Osteocyte (in vitro differentiated cells): ENCODE data around the gene POU2AF2. TPM values are rescaled to one million over a fixed set of nuclear protein-coding genes. Genes with fewer than 3 reads are reported as not detected.
"Not testable (repeated sequence)": the region's sequence is repeated elsewhere in the genome, so short reads cannot be mapped to it uniquely, and the experiment has no call there.

Experiments used
- DNase-seq: peaks from one replicate; pipeline ENCODE4 v3.0.0; 2021; ENCODE audit warnings: mixed read lengths; ENCODE audit not compliant: unreplicated experiment; ENCODE audit errors: extremely low spot score
- H3K27ac Mint-ChIP-seq: one replicate; pipeline ENCODE4 v1.8.0; 2021; ENCODE audit warnings: mild to moderate bottlenecking, mixed read lengths; ENCODE audit not compliant: unreplicated experiment
- H3K27me3 Mint-ChIP-seq: one replicate; pipeline ENCODE4 v1.8.0; 2021; ENCODE audit warnings: mixed read lengths; ENCODE audit not compliant: unreplicated experiment
- H3K36me3 Mint-ChIP-seq: one replicate; pipeline ENCODE4 v1.8.0; 2021; ENCODE audit warnings: mixed read lengths; ENCODE audit not compliant: unreplicated experiment
- H3K4me1 Mint-ChIP-seq: one replicate; pipeline ENCODE4 v1.8.0; 2021; ENCODE audit warnings: mixed read lengths; ENCODE audit not compliant: unreplicated experiment
- H3K4me3 Mint-ChIP-seq: one replicate; pipeline ENCODE4 v1.8.0; 2021; ENCODE audit warnings: mild to moderate bottlenecking, moderate library complexity, mixed read lengths; ENCODE audit not compliant: unreplicated experiment
- H3K9me3 Mint-ChIP-seq: one replicate; pipeline ENCODE4 v1.8.0; 2021; ENCODE audit warnings: mixed read lengths; ENCODE audit not compliant: unreplicated experiment
- total RNA-seq: library from RNA; stranded (reverse); gene quantifications from 2 replicates; pipeline ENCODE4 v1.2.1, GENCODE V29; 2021
- TF ChIP-seq, protein P1 (sequence below): fragments of 200-600 bp; sonication (generic); IDR thresholded peaks from 2 replicates; pipeline ENCODE4 v1.5.0; 2021; ENCODE audit warnings: antibody characterized with exemption, mild to moderate bottlenecking, moderate library complexity

The POU2AF2 gene
- total RNA-seq, 1 donor from 2014 or later: not detected

DNA sequence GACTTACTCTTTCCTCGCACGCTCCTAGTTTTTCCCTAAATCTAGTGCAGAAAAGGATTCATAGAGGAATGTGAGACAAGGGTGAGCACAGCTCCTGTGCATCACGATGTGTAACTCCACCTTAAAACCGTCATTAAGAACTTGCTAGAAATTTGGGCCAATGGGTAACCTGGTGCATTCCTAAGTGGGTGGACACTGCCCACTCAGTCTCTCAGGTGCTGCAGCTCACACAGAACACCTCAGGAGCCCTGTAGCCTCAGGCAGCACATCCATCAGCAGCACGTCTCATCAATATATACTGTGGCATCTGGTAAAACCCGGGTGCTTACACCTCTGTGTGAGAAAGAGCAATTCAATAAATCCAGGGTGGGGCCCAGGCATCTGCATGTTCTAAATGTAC lies 65.2 kb downstream of the POU2AF2 start:
- Mint-ChIP-seq H3K4me1 (no peaks in the 10 kb centered on the region), H3K27ac (no peak overlapping the region), H3K4me3 (no peak overlapping the region), H3K36me3 (no peaks in the 10 kb centered on the region), H3K9me3 (peaks cover 3% of the 10 kb centered on the region), H3K27me3 (peaks cover 58% of the 10 kb centered on the region)
- TF ChIP-seq, protein P1, sequence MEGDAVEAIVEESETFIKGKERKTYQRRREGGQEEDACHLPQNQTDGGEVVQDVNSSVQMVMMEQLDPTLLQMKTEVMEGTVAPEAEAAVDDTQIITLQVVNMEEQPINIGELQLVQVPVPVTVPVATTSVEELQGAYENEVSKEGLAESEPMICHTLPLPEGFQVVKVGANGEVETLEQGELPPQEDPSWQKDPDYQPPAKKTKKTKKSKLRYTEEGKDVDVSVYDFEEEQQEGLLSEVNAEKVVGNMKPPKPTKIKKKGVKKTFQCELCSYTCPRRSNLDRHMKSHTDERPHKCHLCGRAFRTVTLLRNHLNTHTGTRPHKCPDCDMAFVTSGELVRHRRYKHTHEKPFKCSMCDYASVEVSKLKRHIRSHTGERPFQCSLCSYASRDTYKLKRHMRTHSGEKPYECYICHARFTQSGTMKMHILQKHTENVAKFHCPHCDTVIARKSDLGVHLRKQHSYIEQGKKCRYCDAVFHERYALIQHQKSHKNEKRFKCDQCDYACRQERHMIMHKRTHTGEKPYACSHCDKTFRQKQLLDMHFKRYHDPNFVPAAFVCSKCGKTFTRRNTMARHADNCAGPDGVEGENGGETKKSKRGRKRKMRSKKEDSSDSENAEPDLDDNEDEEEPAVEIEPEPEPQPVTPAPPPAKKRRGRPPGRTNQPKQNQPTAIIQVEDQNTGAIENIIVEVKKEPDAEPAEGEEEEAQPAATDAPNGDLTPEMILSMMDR: no peak
- no peak for DNase-seq

DNA sequence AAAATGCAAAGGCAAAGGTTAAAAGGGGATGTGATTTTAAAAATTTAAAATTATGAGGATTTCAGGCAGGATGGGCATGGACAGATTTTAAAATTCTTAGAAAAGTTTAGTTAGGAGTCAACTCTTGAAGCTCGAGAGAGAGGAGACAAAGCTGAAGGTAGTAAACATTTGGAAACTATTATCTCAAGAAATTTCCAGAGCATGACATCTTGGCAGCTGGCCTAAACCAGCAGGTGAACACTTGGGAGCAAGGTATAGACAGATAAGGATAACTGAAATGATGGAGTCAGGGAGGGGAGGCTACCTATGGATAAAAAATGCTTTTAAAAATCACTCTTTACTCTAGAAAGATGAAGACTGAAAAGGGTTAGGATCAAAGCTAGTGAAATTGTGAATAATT lies 66.6 kb downstream of the POU2AF2 start:
- no peak for DNase-seq
- Mint-ChIP-seq H3K27ac (no peak overlapping the region), H3K36me3 (no peaks in the 10 kb centered on the region), H3K27me3 (peaks cover 54% of the 10 kb centered on the region), H3K4me3 (no peak overlapping the region), H3K9me3 (peaks cover 3% of the 10 kb centered on the region), H3K4me1 (no peaks in the 10 kb centered on the region)
- TF ChIP-seq, protein P1: no peak

DNA sequence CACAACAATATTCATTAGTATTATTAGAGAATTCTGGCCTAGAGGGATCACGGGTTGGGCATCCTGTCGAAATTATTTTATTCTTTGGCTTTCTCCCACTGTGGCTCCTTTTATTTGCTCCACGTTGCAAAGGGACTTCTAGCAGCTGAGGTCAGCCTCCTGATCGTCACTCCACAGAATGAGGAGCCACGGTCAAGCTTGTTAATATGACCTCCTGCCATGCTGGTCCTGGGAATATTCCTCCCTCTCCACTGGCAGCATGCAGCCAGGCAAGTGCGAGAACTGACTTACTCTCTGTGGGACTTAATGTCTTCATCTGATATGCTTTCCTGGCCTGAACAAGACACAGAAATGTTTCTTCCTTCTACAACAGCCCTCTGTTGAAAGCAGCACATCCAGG lies 73.8 kb downstream of the POU2AF2 start:
- H3K27ac Mint-ChIP-seq: no peak overlapping the region
- DNase-seq: no peak
- H3K9me3 Mint-ChIP-seq: peaks cover 2% of the 10 kb centered on the region
- peaks cover 2% of the 10 kb centered on the region for H3K4me1 Mint-ChIP-seq
- H3K4me3 Mint-ChIP-seq: no peak overlapping the region
- H3K27me3 Mint-ChIP-seq: peaks cover 56% of the 10 kb centered on the region
- no peaks in the 10 kb centered on the region for H3K36me3 Mint-ChIP-seq
- TF ChIP-seq, protein P1: no peak

DNA sequence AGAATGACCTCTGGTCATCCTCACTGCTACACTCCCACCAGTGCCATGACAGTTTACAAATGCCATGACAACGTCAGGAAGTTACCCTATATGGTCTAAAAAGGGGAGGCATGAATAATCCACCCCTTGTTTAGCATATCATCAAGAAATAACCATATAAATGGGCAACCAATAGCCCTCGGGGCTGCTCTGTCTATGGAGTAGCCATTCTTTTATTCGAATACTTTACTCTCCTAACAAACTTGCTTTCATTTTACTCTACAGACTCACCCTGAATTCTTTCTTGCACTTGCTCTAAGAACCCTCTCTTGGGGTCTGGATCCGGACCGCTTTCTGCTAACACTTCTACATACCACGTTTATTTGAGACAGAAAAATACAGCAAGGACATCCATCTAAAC lies 74.7 kb downstream of the POU2AF2 start:
- not testable (repeated sequence) for H3K36me3 Mint-ChIP-seq, H3K4me3 Mint-ChIP-seq, DNase-seq, H3K9me3 Mint-ChIP-seq, H3K4me1 Mint-ChIP-seq, H3K27ac Mint-ChIP-seq
- H3K27me3 Mint-ChIP-seq: peaks cover 51% of the 10 kb centered on the region

DNA sequence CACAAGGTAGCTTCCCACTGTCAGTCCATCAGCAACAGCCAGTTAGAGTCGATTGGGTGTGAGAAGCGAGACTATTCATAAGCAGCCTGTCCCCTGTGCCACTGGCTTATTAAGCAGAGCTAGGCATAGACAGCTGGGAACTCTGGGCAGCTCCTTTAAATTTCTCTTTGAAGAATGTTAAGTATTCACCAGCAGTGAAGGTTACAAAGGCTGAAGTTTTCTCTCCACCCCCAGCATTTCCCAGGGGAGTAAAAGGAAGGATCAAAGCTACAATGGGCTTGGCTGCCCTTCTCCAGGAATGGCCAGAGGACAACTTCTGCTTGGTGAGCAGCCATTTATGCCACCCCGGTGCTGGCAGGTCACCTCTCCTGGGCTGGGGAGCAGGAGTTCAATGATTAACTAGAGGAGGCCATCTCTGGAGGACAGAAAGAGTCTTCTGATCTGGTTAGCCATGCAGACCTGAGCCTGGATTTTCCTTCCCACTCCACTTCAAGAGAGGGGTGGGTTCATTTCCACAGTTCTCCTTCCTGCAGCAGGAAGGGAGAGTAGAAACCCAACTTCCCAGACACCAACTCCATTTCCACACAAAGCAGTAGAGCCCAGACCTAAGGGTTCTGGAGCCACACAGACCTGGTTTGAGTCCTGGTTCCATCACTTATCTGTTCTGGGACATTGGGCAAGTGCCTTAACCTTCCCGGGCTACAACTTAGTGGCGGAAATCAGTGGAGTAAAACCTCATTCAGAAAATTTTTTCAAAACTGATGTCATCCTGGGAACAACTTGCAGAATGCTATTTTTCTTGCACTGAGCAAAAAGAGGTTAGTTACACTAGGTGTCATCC lies 75.4 kb downstream of the POU2AF2 start:
- H3K4me1 Mint-ChIP-seq: peaks cover 8% of the 10 kb centered on the region
- no peak overlapping the region for H3K27ac Mint-ChIP-seq
- TF ChIP-seq, protein P1: no peak
- H3K9me3 Mint-ChIP-seq: no peaks in the 10 kb centered on the region
- no peak overlapping the region for H3K4me3 Mint-ChIP-seq
- peaks cover 46% of the 10 kb centered on the region for H3K27me3 Mint-ChIP-seq
- no peaks in the 10 kb centered on the region for H3K36me3 Mint-ChIP-seq
- DNase-seq: no peak
